ENCODE results near the gene MYO18A.

DNA sequence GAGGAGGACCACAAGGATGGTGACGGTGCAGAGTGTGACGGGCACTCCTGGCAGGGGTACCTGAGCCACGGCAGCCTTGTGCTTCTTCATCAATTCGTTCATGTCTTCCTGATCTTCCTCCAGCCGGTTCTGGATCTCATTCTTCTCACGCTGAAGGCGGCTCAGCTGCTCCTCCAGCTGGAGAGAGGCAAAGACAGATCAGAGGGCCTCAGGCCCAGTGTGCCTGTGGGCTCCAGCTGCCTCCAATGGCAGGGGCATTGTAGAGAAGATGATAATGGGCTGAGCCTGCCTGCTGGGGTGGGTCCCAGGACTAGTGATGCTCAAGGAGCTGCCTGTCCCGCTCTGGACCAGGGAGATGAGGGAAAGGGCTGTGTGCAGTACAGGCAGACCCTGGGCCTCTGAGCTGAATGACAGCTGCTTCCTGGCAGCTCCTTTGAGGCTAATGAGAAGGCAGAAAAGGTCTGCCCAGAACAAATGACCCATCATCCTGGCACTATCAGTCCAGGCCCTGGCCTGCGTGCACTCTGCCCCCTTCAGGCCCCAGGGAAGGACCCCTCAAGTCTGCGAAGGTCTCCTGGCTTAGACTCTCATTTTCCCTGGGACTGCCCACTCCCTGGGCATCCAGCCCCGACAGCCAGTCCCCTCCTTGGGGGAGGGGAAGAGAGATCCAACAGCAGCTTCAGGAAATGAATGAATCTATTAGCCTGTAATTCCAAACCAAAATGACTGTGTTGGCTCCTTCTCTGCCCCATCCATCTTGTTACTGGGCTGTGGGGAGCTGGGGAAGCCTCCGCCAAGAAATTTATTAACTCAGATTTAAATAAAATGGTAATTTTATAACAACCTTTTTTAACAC, 89.2 kb downstream of the MYO18A start:
- TF ChIP-seq POLR2AphosphoS5 (IDR thresholded peaks at IDR 0.05) (no peak), POLR2A (IDR thresholded peaks at IDR 0.05) (no peak)
- TF ChIP-seq, protein P1, sequence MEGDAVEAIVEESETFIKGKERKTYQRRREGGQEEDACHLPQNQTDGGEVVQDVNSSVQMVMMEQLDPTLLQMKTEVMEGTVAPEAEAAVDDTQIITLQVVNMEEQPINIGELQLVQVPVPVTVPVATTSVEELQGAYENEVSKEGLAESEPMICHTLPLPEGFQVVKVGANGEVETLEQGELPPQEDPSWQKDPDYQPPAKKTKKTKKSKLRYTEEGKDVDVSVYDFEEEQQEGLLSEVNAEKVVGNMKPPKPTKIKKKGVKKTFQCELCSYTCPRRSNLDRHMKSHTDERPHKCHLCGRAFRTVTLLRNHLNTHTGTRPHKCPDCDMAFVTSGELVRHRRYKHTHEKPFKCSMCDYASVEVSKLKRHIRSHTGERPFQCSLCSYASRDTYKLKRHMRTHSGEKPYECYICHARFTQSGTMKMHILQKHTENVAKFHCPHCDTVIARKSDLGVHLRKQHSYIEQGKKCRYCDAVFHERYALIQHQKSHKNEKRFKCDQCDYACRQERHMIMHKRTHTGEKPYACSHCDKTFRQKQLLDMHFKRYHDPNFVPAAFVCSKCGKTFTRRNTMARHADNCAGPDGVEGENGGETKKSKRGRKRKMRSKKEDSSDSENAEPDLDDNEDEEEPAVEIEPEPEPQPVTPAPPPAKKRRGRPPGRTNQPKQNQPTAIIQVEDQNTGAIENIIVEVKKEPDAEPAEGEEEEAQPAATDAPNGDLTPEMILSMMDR (IDR thresholded peaks at IDR 0.05) = no peak

Measured in prostate gland (tissue), 2 donors.